ENCODE results near the gene WDR26. TPM values are rescaled to one million over a fixed set of nuclear protein-coding genes. Genes with fewer than 3 reads are reported as not detected.

The WDR26 gene
- total RNA-seq, 1 experiment from 2014 or later = 81.4 TPM

- Histone ChIP-seq H3K79me1 (ENCODE audit: insufficient read depth, low read depth, low read length, poor library complexity, severe bottlenecking) (no peaks in the 10 kb centered on the region), H3T11ph (ENCODE audit: low read length) (no peak overlapping the region), H2BK20ac (ENCODE audit: low read depth, low read length, poor library complexity, severe bottlenecking) (no peak overlapping the region), H2AK5ac (ENCODE audit: insufficient read length, low read length) (no peak overlapping the region), H4K20me1 (ENCODE audit: control insufficient read depth, insufficient read depth, insufficient read length) (no peaks in the 10 kb centered on the region), H3K18ac (ENCODE audit: insufficient read length, low read depth, low read length) (no peak overlapping the region), H3K56ac (ENCODE audit: insufficient read length, low read depth, low read length) (no peak overlapping the region), H3K9me3 (ENCODE audit: control insufficient read depth, low read depth, low read length) (no peaks in the 10 kb centered on the region), H4K8ac (replicated peaks; ENCODE audit: insufficient read length, low read depth, low read length) (no peak overlapping the region), H3K14ac (ENCODE audit: insufficient read depth, low read length) (no peak overlapping the region), H3K4me1 (ENCODE audit: insufficient read depth, low read length) (no peaks in the 10 kb centered on the region), H2BK12ac (ENCODE audit: insufficient read length, low read depth, low read length) (no peak overlapping the region), H3K27ac (ENCODE audit: insufficient read length, low read depth, low read length) (no peak overlapping the region), H3K4me2 (ENCODE audit: insufficient read depth, insufficient read length, low read length) (no peak overlapping the region), H2BK120ac (ENCODE audit: low read depth, low read length, poor library complexity, severe bottlenecking) (no peak overlapping the region), H4K5ac (ENCODE audit: insufficient read length, low read depth, low read length) (no peak overlapping the region), H3K27me3 (ENCODE audit: insufficient read depth, low read length) (no peaks in the 10 kb centered on the region), H3K79me2 (ENCODE audit: insufficient read depth, low read length) (no peaks in the 10 kb centered on the region), H3K4ac (ENCODE audit: low read depth, low read length) (no peak overlapping the region), H3K9ac (ENCODE audit: extremely low read depth, insufficient read length, low read length) (no peak overlapping the region), H4K91ac (ENCODE audit: insufficient read length, low read depth, low read length) (no peak overlapping the region), H3K23me2 (ENCODE audit: insufficient read length, low read depth, low read length, poor library complexity, severe bottlenecking) (no peaks in the 10 kb centered on the region), H2BK15ac (ENCODE audit: low read depth, low read length) (no peak overlapping the region), H3K23ac (ENCODE audit: insufficient read length, low read depth, low read length) (no peak overlapping the region), H2AFZ (ENCODE audit: low read length) (no peak overlapping the region), H2BK5ac (ENCODE audit: insufficient read length, low read length) (no peak overlapping the region)
- DNase-seq = no peak
- H3K4me3 Mint-ChIP-seq = no peak overlapping the region
- H3K27ac Mint-ChIP-seq = no peak overlapping the region
- peaks cover 48 to 94% (median 93%) of the 10 kb centered on the region in 3 experiments; a peak in 6 of 7 replicates for H3K36me3 Mint-ChIP-seq (ENCODE audit: insufficient read depth in 1 of 3, low read depth in 3 of 3)
- no CpG with 5 or more reads among the region's 3 CpGs for WGBS (ENCODE audit: extremely low coverage, insufficient read length, low lambda C conversion rate)
- H3K9me3 Mint-ChIP-seq = no peaks in the 10 kb centered on the region
- TF ChIP-seq CTCF (conservative IDR thresholded peaks at IDR 0.05) = no peak
- H3K4me1 Mint-ChIP-seq = no peaks in the 10 kb centered on the region
- H3K27me3 Mint-ChIP-seq (ENCODE audit: low read depth) = no peaks in the 10 kb centered on the region
Observed at GRCh38 chr1:224393294-224393693, 41.3 kb downstream of the WDR26 start.

All from H9 (cell line).